ENCODE measurements around the gene PCDHA13.
A peak's percentile ranks its signal among the peaks of the same experiment; 100 is the strongest.

PCDHA13 gene

GRCh38 chr5:140926443-140927227, 44.7 kb downstream of the PCDHA13 start:
- no peak overlapping the region for H2AFZ ChIP-seq (ENCODE audit: low read length, unreplicated experiment)
- no peaks in the 10 kb centered on the region for H3K36me3 ChIP-seq (ENCODE audit: insufficient read depth, low read length)
- peak overlapping the region; percentile 37; the same call in 1 of the 2 replicates for H3K4me3 ChIP-seq (ENCODE audit: low read depth, low read length)
- H3K27me3 ChIP-seq (ENCODE audit: insufficient read depth, low read length): peaks cover 32% of the 10 kb centered on the region
- H3K4me1 ChIP-seq (ENCODE audit: control insufficient read depth, insufficient read depth, low read length, unreplicated experiment): no peaks in the 10 kb centered on the region
- no peaks in the 10 kb centered on the region for H3K79me2 ChIP-seq (ENCODE audit: control insufficient read depth, insufficient read depth, low read length, unreplicated experiment)
- H3K27ac ChIP-seq (ENCODE audit: low read depth, low read length): no peak overlapping the region

DNA sequence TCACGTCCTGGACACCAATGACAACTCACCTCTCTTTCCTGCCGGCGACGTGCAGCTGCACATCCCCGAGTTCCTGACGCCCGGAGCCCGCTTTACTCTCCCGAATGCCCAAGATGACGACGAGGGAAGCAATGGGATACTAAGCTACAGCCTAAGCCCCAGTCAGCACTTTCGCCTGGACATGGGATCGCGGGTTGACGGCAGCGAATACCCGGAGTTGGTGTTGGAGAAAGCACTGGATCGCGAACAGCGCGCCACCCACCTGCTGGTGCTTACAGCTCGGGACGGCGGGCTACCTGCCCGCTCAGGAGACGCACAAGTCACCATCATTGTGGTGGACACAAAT, 45.3 kb downstream of the PCDHA13 start:
- peak overlapping the region; percentile 37; the same call in 1 of the 2 replicates for H3K4me3 ChIP-seq (ENCODE audit: low read depth, low read length)
- no peaks in the 10 kb centered on the region for H3K79me2 ChIP-seq (ENCODE audit: control insufficient read depth, insufficient read depth, low read length, unreplicated experiment)
- no peak overlapping the region for H2AFZ ChIP-seq (ENCODE audit: low read length, unreplicated experiment)
- H3K4me1 ChIP-seq (ENCODE audit: control insufficient read depth, insufficient read depth, low read length, unreplicated experiment): no peaks in the 10 kb centered on the region
- H3K36me3 ChIP-seq (ENCODE audit: insufficient read depth, low read length): no peaks in the 10 kb centered on the region
- H3K27ac ChIP-seq (ENCODE audit: low read depth, low read length): no peak overlapping the region
- peaks cover 32% of the 10 kb centered on the region for H3K27me3 ChIP-seq (ENCODE audit: insufficient read depth, low read length)
